SIG-M5 (cell line): ENCODE measurements around the gene WDR72.
"Not testable (repeated sequence)": the region's sequence is repeated elsewhere in the genome, so short reads cannot be mapped to it uniquely, and the experiment has no call there.

ENCODE experiments used
- DNase-seq: peaks from one replicate; lab custom pipeline; 2025; lab: John Stamatoyannopoulos, UW

The WDR72 gene

DNA sequence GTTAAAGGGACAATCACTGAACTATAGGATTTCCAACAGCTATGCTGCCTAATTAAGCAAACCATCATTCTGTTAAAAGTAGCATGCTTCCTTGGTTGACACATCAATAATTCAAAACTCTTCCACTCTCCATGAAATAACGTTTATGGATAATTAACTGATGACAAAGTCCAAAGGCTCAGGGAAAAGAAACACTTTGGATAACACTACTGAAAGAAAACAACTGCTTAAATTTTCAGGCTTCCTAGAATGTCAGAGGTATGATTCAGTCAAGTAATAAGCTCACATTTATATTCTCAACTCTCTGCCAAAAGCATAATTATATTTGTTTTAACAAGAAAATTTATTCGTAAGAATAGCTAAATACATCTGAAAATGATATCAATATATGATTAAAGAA lies 49.6 kb downstream of the WDR72 start:
- no peak for DNase-seq

DNA sequence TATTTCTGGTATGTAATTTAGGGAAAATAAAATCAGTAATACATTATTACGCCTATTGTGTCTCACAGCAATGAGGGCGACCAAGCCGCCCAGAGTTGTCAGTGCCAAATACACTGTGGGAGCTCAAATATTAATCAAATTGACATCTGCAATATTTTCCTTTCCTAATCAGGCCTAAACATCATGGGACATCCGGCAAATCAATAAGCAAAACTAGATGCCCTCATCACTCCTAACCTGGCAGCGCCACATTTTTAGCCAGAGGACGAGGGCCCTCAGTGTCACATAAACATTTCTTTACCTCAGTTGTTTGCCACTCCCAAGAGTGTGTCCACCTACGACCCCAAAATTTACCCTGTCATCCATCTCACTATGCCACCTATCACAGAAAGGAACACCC lies 64.1 kb downstream of the WDR72 start:
- DNase-seq, result no peak

DNA sequence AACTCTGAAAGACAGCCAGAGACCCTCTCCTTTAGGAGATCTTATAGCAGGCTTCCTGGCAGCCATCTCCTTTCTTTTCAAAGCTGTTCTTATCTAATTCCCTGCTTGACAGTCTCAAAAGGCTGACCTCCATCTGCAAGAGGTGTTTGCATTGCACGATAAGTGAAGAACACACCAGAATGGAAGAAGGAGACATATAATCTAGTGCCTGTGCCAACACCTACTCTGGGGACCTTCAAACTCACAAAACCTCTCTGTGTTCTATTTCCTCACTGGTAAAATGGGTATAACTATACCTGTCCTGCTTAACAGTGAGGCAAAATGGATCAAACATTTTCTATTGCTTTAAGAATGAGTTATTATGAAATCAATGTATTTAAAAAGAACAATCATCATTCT lies 65.0 kb downstream of the WDR72 start:
- no peak for DNase-seq

DNA sequence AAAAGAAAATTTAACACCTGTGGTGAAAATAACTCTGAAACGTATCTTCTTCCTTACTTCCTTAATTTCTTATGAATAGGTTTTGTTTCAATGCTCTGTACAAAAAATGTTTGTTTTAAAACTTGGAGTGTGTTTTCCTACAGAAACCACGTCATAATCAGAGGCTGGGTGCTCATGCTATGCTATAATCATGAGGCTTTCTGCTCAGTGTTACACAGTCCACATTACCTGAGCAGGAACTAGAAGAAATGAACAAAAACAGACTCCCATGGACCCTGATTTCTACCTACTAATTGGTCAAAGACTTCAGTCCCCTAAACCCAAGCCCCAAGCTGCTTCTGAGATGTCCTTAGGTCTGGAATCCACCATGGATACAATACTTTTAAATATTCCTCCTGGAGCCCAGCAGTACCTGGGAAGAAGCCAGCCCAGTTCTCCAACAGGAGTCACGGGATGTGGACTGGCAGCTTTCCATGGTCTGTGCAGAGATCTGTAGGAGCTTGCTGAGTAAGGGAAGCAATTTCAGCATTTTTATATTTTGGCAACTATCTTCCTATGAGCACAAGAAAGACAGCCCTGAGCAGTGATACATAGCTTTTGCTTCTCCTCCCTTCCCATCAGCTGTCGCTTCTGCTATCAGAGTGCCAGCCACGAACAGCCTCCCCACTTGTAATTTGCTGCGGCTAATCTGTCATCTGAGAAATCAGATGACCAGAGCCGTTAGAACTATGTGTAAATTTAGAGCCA lies 65.6 kb downstream of the WDR72 start:
- DNase-seq, result no peak

DNA sequence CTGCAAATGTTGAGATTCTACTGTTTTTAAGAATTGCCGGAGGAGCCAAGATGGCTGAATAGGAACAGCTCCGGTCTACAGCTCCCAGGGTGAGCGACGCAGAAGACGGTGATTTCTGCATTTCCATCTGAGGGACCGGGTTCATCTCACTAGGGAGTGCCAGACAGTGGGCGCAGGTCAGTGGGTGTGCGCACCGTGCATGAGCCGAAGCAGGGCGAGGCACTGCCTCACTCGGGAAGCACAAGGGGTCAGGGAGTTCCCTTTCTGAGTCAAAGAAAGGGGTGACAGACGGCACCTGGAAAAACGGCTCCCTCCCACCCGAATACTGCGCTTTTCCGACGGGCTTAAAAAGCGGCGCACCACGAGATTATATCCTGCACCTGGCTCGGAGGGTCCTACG lies 75.3 kb downstream of the WDR72 start:
- DNase-seq, result not testable (repeated sequence)

DNA sequence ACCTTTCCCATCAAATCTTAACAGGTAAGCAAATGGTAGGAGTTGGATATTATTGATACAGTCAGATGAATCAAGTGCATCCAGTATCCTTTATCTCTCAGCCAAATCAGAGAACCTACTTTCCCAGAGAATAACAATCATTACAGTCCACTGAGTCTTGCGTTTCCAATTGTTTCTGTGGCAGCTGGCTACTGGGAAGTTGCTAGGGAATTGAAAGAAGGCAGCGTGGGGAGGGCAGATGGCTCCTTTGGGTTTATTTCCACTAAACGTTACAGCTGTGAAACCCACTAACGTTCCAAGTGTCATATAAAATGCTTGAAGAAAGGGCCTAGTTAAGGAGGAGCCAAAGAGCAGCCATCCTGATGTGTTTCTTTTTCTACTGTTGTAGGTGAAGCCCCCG lies 78.4 kb downstream of the WDR72 start:
- DNase-seq, result no peak

DNA sequence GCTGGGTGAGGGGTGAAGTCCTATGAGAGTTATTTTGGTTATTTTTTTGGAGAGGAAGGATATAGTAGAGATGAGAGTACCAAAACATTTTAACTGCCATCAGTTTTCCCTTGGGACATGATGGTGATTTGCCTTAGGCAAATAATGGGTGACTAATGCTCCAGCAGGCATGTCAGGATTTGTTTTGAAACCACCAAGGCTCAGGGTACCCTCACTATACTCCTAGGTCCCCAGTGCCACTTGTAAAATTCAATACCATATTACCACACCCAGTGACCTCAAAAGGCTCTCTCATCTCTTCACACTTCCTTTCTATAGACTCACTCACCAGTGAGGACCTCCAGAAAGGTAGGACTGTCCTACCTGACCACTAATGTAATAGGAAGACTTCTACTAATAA lies 83.6 kb downstream of the WDR72 start:
- DNase-seq, result no peak

DNA sequence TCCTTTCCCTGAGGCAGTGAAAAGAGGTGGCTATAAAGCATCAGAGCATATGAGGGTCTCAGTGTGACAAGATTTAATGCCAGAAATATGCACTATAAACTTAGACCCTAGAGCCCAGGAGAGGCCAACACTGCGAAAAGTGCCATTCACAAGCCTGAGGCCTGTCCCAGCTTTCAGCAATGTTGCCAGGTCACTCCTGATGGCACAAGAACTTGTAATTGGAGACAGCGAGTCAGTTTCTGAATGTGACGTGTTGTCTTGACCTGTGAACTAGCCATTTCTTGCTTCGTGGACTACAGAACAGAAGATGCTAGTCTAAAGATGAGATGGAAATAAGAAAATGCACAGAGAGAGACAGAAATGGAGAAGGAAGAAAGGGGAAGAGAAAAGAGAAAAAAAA lies 87.9 kb downstream of the WDR72 start:
- DNase-seq, result no peak

DNA sequence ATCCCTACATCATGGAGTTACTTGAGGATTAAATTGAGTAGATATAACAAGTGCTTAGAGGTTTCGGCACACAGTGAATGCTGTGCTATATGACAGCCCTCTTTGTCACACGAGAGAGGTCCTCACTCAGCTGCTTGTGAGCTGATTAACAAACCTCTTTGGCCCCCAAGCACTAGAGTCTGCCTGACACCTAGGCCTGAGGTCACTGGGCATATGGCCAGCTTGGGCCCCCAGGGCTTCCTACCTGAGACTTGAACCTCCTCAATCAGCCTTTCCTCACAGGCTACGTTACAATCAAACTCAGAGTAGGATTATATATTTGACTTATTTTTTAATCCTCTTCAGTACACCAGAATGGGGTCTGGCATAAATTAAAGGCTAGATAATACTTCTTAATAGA lies 88.8 kb downstream of the WDR72 start:
- DNase-seq, result no peak

DNA sequence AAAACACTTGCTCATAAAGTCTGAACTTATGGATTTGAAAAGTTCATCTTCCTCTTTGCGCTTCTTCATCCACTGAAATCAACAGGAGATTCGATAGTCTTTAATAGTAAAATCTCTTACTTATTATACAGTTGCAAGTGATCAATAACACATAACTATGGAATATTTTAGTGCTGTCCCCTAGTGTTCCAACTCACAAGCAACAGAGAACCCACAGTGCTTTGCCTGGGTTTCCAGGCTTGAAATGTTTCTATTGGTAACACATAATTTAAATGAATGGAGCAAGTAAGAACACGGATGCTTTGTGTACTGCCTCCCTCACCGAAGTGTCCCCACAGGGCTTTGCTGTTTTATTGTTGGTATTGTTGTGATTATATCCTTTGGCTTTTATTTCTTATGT lies 93.5 kb downstream of the WDR72 start:
- no peak for DNase-seq

DNA sequence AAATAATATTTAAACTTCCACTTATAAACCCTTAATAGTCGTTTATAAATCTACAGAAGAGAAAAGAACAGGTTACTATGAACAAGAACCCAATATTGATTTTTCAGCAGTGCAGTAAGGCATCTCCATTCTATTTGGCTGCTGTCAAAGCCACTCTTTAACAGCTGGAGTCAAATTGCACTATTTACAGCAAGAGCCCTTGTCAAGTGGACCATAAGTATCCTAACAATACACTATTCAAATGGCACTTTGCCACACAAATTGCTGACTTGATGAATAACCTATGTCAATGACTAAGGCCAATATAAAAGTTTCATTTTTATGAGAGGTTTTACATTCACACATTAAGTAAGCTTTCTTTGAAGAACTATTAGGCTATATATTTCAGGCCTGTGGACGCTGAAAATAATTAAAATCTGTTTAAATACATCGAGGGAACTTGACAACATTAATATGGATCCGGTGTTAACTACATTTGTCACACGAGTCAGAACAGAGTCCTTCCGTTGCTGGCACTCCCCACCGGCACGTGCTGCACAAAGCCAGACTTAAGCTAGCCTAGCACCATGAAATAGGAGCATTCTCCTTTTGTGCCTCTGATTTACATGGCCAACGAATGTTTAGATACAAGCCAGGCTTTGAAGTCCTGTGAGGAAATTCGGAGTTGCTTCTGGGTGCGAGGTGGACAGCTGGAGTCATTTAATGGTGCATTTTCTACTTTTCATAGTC lies 100.5 kb downstream of the WDR72 start:
- DNase-seq, result no peak

DNA sequence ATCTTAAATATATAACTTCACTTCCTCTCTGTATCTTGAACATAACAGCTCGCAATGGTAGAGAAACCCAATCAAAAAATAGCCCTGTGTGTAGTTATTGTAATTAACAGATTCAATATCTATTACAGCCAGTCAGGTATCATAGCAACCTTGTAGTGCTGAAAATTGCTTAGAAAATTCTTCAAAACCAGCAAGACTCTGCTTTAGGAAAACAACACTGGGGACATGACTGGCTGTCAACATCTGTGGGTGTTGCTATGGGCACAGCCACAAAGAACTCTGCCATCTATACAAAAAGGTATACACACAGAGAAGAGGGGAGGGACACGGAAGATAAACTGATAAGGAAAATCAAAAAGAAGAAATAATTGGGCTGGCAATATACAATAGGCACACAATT lies 101.2 kb downstream of the WDR72 start:
- no peak for DNase-seq

DNA sequence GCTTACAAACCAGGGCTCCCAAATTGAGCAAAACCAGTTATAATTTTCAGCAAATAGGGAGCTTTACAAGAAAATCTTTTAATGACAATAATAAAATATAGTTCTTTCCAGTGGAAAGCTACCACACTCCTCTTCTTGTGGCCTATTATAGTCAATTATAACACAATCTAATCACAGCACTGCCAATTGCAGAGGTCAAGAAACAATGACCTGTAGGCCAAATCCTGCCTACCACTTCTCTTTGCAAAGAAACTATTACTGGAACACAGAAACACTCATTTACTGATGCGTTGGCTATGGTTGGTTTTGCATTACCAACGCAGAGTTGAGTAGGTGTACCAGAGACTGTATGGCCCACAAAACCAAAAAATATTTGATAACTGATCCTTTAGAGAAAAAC lies 110.5 kb downstream of the WDR72 start:
- DNase-seq, result no peak

DNA sequence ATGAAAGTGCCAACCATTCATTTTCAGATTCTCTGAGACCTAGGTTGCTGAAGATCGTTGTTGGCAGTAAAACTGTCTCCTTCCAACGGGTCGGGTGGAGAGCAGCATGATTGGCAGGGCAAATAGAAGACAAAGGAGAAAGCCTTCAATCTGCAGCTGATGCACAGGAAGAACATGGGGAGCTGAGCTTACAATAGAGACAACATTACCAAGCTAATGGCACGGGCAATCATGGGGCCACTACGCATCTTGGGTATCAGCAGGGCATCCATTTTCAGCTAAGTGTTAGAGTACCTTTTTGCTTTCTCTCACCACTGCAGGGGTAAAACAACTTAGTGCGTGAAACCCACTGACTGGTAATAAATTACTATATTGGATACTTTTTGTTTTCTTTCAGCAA lies 114.8 kb downstream of the WDR72 start:
- DNase-seq, result no peak

DNA sequence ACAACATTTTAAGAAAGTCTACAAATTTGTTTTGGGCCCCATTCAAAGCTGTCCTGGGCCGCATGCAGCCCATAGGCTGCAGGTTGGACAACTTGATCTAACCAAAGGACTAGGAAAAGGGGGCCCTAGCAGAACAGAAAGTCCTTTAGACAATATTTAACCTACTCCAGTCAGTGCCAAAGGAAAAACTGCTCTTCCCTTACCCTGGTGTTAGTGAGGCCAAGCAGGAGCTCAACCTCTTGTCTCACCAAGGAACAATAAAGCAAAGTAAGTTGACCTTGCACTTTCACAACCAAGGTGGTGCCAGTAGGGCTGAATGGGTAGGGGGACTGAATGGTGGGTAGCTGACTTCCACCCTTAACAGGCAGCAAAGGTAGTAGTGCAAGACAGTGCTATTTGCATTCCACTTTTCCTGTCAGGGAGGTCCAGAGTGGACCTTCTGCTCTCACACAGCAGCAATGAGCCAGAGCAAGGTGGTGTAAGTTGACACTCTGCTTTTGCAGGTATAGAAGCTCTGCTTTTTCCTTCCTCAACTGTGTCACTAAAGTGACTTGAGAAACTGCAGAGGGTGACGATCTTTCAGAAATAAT lies 124.9 kb downstream of the WDR72 start:
- DNase-seq, result no peak

DNA sequence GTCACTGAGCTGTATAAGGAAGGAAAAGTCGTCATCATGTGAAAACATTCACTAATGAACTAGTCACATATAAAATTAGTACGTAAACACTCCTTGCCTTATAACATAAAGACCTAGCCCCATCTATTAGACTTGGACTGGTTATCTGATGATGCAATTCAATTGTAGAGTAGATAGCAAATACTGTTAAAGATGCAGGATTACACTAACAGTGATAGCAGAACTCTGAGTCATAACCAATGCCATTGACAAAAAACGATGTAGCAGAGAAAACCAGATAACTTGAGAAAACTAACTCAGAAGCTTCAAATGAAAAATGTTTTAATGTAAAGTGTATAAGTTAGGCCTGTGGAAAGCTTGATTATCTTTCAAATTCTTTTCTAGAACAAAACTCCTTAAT lies 132.2 kb downstream of the WDR72 start:
- DNase-seq, result no peak

DNA sequence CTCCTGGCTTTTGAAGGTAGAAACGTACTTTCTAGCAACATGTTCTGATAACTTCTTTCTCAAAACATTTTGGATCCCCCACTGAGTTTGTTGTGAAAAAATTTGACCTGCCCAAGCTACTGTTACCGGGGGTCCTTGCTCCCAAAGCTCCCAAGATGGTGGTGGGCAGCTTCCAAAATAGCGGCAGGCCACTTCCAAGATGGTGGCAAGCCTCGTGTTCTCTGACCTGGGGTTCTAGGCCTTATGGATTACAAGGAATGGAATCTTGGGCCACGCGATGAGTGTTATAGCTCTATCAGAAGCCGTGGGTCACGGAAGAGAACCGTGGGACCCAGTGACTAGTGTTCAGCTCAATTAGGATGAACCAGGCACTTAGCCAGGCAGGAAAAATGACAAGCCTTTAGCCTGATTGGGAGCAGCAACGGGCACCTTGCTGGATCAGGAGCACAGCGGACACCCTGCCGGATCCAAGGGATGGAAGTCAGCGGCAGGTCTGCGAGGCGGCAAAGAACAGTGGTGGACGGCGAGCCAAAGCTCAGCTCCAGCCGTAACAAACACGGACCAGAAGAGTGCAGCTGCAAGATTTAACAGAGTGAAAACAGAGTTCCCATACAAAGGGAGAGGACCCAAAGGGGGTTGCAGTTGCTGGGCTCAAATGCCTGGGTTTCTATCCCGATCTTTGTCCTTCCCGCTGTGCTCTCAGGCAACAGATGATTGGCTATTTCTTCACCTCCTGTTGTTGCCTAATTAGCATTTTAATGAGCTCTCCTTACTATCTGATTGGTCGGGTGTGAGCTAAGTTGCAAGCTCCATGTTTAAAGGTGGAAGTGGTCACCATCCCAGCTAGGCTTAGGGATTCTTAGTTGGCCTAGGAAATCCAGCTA lies 133.3 kb downstream of the WDR72 start:
- DNase-seq, result no peak

DNA sequence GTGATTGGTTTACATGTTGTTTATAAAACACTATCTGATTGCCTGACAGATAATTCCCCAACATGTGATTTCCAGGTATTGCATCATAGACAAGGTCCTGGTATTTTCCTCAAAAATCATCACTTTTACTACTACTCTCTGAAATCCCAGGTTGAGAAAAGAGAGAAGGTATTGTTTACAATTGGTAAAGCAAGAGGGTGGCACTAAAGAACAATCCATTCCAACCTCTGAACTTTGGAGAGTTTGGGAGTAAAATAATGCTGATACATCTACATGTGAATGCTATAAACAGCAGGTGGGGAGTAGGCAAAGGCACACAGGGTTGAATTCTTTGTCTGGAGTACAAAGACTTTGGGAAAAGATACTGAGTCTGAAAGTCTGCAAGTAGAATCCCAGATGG lies 134.2 kb downstream of the WDR72 start:
- no peak for DNase-seq

DNA sequence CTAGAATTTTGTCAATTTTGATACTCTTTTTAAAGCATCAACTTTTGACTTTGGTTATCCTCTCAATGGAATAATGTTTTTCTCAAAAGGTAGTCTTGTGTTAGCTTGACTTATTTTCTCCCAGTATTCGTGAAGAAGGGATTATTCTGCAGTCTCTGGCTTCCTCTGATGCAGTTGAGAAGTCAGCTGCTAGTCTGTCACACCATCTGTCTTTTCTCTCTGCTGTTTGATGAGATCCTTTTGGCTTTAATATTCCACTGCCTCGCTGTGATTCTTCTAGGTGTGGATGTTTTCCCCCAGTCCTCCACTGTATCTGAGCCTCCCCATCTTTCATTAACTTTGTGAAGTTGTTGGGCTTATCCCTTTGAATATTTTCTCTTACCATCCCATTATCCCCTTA lies 141.0 kb downstream of the WDR72 start:
- DNase-seq, result no peak

DNA sequence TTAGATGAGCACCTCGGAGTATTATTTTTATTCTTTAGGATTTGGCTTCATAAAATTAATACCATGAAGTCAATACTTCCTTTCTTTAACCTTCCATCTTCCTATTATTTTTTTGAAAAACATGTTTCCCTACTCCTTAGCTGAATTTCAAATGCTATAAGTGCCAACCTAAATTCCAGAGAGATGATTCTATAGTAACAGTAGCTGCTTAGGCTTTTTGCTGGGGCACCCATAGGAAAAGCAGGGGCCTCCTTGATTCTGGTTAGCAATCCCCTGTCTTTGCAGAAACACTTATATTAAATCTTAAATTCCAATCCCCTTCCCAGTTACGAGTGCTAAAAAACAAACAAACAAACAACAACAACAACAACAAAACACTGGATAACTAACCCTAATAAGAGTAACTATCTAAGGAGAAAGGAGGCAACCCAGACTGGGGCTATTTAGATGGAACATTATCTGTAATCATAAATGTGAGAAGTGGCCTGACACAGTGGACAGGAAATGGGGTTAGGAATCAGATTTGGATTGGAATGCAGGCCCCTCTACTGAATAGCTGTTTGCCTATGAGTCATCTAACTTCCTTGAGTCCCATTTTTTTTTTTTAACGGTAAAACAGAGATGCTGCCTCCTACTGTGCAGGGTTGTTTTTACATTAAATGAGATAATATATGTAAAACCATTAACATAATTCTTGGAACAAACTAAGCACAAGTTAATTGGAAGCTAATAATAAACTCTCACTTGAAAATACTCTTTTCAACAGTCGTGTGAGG lies 148.1 kb downstream of the WDR72 start:
- no peak for DNase-seq

DNA sequence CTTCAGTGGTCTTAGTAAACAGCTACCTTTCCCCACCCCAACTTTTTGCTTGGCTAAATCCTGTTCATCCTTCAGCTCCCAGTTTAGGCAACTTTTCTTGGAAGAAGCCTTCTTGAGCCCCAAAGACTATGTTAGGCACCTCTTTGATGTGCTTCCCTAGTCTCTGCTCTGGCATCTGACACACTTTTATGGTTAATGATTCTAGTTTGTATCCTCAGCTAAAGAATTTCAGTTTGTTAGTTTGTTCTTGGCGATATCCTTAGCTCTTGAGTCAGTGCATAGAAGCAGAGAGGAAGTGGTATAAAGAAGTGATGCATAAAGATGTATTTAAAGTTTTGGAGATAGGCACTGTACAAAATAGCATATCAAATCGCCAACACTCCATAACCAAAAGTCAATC lies 168.4 kb downstream of the WDR72 start:
- DNase-seq, result no peak

DNA sequence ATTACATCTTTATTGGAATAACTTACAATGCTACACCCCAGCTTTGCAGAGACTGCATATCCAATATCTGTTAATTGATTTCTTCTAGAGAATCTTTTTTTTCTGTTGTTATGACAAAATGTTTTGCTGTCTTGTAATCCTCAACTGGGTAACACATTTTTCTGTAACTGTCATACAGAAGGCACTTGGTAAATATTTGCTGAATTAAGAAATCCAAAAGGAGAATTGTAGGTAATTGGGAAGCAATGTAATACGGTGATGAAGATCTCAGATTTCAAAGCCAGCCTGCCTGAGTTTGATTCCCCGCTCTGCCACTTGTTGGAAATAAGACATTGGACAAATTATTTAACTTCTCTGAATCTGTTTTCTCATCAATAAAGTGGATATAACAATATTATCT lies 169.1 kb downstream of the WDR72 start:
- no peak for DNase-seq
